ENCODE data around the gene NRARP. TPM values are rescaled to one million over a fixed set of nuclear protein-coding genes. Genes with fewer than 3 reads are reported as not detected.

The NRARP gene
- polyA plus RNA-seq, 1 experiment = 0.22 TPM

- Histone ChIP-seq H3K27me3 (ENCODE audit: control insufficient read depth, insufficient read depth, low read length) (peaks cover 36% of the 10 kb centered on the region), H3K9me3 (ENCODE audit: control insufficient read depth, insufficient read depth, low read length) (peaks cover 2% of the 10 kb centered on the region; the same call in 1 of the 2 replicates), H3K4me3 (ENCODE audit: low read depth, low read length) (no peak overlapping the region), H3K27ac (ENCODE audit: low read depth, low read length) (no peak overlapping the region)
- ChIA-PET CTCF (interaction anchor here (0.7 kb wide), 1 partner anchor 110 kb away, joined by 3 read pairs; no protein-coding TSS in a partner anchor), POLR2A (no interaction called here)
- DNase-seq (ENCODE audit: low read depth, low spot score) = no peak
- no peak for TF ChIP-seq CTCF (IDR thresholded peaks at IDR 0.05; ENCODE audit: low read depth, low read length)
Measured at GRCh38 chr9:137299938-137300337, 2.1 kb downstream of the NRARP start.

- peaks cover 9% of the 10 kb centered on the region for H3K9me3 ChIP-seq (ENCODE audit: control insufficient read depth, insufficient read depth, low read length)
- ChIA-PET POLR2A (no interaction called here), CTCF (interaction anchor here (0.7 kb wide), 1 partner anchor 110 kb away, joined by 3 read pairs; no protein-coding TSS in a partner anchor)
- no peak for DNase-seq (ENCODE audit: low read depth, low spot score)
- H3K4me3 ChIP-seq (ENCODE audit: low read depth, low read length) = no peak overlapping the region
- no peak overlapping the region for H3K27ac ChIP-seq (ENCODE audit: low read depth, low read length)
- peaks cover 39% of the 10 kb centered on the region for H3K27me3 ChIP-seq (ENCODE audit: control insufficient read depth, insufficient read depth, low read length)
- TF ChIP-seq CTCF (IDR thresholded peaks at IDR 0.05; ENCODE audit: low read depth, low read length) = no peak
Measured at GRCh38 chr9:137299203-137299565, 2.9 kb downstream of the NRARP start.

GRCh38 chr9:137298401-137299202, 3.5 kb downstream of the NRARP start:
- no peak overlapping the region for H3K27ac ChIP-seq (ENCODE audit: low read depth, low read length)
- DNase-seq (ENCODE audit: low read depth, low spot score) = no peak
- CTCF ChIA-PET = no interaction called here
- POLR2A ChIA-PET = interaction anchor here (0.5 kb wide), 1 partner anchor 158 kb away, joined by 7 read pairs; no protein-coding TSS in a partner anchor
- no peak for TF ChIP-seq CTCF (IDR thresholded peaks at IDR 0.05; ENCODE audit: low read depth, low read length)
- H3K27me3 ChIP-seq (ENCODE audit: control insufficient read depth, insufficient read depth, low read length) = peaks cover 39% of the 10 kb centered on the region
- H3K9me3 ChIP-seq (ENCODE audit: control insufficient read depth, insufficient read depth, low read length) = peaks cover 11% of the 10 kb centered on the region
- H3K4me3 ChIP-seq (ENCODE audit: low read depth, low read length) = no peak overlapping the region

- DNase-seq (ENCODE audit: low read depth, low spot score) = no peak
- CTCF ChIA-PET = interaction anchor here (0.6 kb wide), 1 partner anchor 803 kb away, joined by 3 read pairs; no protein-coding TSS in a partner anchor
Measured at GRCh38 chr9:137297966-137298365, 4.1 kb downstream of the NRARP start.

More at GRCh38 chr9:137297966-137298365, 4.1 kb downstream of the NRARP start:
- peaks cover 11% of the 10 kb centered on the region for H3K9me3 ChIP-seq (ENCODE audit: control insufficient read depth, insufficient read depth, low read length)
- H3K4me3 ChIP-seq (ENCODE audit: low read depth, low read length) = no peak overlapping the region
- POLR2A ChIA-PET = interaction anchor here (0.5 kb wide), 1 partner anchor 158 kb away, joined by 7 read pairs; no protein-coding TSS in a partner anchor
- peaks cover 39% of the 10 kb centered on the region for H3K27me3 ChIP-seq (ENCODE audit: control insufficient read depth, insufficient read depth, low read length)
- H3K27ac ChIP-seq (ENCODE audit: low read depth, low read length) = no peak overlapping the region
- no peak for TF ChIP-seq CTCF (IDR thresholded peaks at IDR 0.05; ENCODE audit: low read depth, low read length)

Measured in AG04450 (cell line).